IPS-15b (cell line): ENCODE measurements around the gene SDCBP2.

ENCODE experiments used
- H3K27me3 ChIP-seq: one replicate; pipeline ENCODE4 v1.6.1; 2013; ENCODE audit warnings: low read length; ENCODE audit not compliant: control insufficient read depth, insufficient read depth
- H3K36me3 ChIP-seq: one replicate; pipeline ENCODE4 v1.6.1; 2013; ENCODE audit warnings: low read length; ENCODE audit not compliant: control insufficient read depth, insufficient read depth
- H3K4me1 ChIP-seq: one replicate; pipeline ENCODE4 v1.6.1; 2013; ENCODE audit warnings: mild to moderate bottlenecking, low read length; ENCODE audit not compliant: control insufficient read depth, insufficient read depth
- H3K4me3 ChIP-seq: one replicate; pipeline ENCODE4 v1.5.1; 2013; ENCODE audit warnings: low read depth, low read length
- H3K9ac ChIP-seq: one replicate; pipeline ENCODE4 v1.6.1; 2013; ENCODE audit warnings: low read depth, mild to moderate bottlenecking, low read length
- H3K9me3 ChIP-seq: one replicate; pipeline ENCODE4 v1.6.1; 2013; ENCODE audit warnings: mild to moderate bottlenecking, low read length; ENCODE audit not compliant: control insufficient read depth, insufficient read depth

The SDCBP2 gene

DNA sequence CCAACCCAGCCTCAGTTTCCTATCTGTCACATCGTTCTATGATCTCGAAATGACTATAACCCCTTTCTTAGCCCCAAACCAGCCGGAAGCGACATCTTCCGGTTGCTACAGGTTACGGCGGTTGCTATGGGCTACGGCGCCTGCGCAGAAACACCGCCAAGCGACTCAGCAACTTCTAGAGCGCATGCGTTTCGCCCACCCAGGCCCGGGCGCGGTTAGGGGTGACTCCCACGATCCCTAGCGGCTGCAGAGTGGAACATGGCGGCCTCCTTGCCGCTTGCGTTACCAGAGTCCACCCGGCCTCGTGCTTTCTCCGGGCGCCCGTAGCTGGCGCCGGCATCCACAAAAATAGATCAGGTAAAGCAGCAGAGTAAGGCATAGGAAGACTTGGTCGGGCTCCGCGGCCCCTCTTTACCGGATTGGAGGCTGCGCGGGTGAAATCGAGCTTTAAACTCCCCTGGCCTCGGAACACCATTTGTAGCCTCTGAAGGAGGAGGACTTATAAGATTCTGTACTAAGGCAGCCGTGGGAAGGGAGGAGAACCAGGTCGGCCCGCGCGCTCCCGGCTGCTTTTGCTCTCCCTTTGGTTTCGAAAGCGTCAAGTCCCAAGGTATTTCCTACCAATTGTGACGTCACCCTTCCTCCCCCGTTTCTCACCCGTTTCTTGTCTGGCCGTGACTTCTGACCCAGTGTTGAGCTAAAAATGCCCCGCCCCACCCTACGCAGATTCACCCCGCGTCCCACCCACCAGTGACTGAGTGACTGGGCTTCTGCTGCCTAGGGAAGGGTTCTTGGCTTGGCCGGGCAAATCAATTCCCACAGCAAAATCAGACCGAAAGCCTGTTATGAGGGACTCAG, 3.5 kb downstream of the SDCBP2 start:
- Histone ChIP-seq H3K27me3 (no peaks in the 10 kb centered on the region), H3K9ac (peak overlapping the region; percentile 97), H3K36me3 (no peaks in the 10 kb centered on the region), H3K9me3 (no peaks in the 10 kb centered on the region), H3K4me3 (peak overlapping the region; percentile 98), H3K4me1 (peaks cover 10% of the 10 kb centered on the region)

GRCh38 chr20:1324598-1325172, 4.3 kb downstream of the SDCBP2 start:
- Histone ChIP-seq H3K9ac (no peak overlapping the region), H3K27me3 (no peaks in the 10 kb centered on the region)

DNA sequence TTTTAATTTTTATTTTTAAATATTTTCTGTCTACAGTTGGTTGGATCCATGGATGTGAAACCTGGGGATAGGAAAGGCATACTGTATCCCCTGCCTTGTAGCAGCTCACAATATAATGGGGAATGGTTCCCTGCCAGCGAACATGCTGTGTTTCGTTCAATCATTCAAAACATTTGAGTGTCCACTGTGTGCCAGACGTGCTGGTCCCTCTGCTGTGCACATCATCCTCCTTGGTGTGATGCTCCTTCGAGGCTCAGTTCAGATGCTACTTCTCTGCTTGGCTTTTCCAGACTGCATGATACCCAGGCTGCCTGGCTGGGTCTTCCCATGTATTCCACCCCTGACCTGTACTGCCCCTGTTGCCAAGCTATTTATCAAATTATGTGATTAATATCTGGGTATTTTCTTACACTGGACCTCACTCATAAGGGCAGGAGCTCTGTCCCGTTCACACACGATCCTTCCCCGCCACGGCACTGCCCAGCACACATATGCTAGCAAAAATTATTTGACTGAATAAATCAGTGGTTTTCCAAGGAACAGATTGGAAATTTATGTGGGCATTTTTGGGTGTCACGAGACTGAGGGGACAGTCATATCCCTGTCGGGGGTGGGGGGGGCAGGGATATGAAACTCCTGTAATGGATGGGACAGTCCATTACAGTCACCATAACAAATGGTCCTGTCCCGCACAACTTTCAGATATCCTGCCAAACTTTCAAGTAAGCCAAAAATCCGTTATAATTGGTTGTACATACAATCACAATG, 4.9 kb downstream of the SDCBP2 start:
- H3K9ac ChIP-seq: no peak overlapping the region
- no peaks in the 10 kb centered on the region for H3K36me3 ChIP-seq
- no peaks in the 10 kb centered on the region for H3K9me3 ChIP-seq
- no peak overlapping the region for H3K4me3 ChIP-seq
- no peaks in the 10 kb centered on the region for H3K27me3 ChIP-seq
- peaks cover 10% of the 10 kb centered on the region for H3K4me1 ChIP-seq

More at GRCh38 chr20:1324598-1325172, 4.3 kb downstream of the SDCBP2 start:
- Histone ChIP-seq H3K4me1 (peaks cover 10% of the 10 kb centered on the region), H3K9me3 (no peaks in the 10 kb centered on the region), H3K4me3 (peak overlapping the region; percentile 98), H3K36me3 (no peaks in the 10 kb centered on the region)

DNA sequence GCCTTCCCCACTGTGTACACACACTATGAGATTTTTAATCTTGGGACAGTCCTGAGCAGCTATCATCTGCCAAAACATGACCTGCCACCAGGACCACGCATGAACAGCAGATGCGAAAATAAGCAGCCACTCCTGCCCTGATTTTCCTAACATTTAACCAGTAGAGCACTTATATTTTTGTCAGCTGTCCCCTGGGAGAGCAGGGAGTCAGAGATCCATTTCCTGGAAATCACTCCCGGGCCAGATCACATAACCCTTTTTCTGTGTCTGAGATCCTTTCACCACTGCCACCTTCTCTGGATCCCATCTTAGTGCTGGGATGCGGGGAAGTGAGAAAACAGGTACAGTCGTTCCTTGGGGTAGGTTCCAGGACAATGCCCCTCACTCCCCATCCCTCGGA, 5.7 kb downstream of the SDCBP2 start:
- Histone ChIP-seq H3K9me3 (no peaks in the 10 kb centered on the region), H3K36me3 (no peaks in the 10 kb centered on the region), H3K9ac (no peak overlapping the region), H3K4me1 (peaks cover 10% of the 10 kb centered on the region), H3K27me3 (no peaks in the 10 kb centered on the region), H3K4me3 (no peak overlapping the region)

DNA sequence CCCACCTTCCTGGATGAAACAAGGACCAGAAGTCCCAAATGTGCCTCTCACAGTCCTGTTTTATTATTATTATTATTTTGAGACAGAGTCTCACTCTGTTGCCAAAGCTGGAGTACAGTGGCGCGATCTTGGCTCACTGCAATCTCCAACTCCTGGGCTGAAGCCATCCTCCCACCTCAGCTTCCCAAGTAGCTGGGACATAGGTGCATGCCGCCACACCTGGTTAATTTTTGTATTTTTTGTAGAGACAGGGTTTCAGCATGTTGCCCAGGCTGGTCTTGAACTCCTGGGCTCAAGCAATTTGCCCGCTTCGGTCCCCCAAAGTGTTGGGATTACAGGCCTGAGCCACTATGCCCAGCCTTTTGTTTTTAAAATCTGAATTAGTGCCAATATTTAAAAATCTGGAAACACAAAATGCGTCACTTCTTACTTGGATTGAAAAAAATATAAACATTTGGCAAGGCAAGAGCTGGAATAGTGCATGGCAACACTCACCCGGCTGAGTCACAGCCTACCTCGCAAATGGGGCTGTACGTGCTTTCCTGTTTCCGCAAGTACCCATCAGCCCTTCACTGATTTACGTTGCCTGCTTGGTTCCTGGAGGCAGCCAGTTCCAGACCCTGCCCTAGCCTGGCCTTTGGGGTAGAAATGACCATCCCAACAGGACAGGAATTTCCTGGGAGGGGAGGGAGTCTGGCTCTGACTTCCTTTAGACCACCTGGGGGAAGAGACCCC, 6.3 kb downstream of the SDCBP2 start:
- no peaks in the 10 kb centered on the region for H3K27me3 ChIP-seq
- H3K4me1 ChIP-seq: peaks cover 10% of the 10 kb centered on the region
- no peaks in the 10 kb centered on the region for H3K9me3 ChIP-seq
- no peak overlapping the region for H3K9ac ChIP-seq
- H3K36me3 ChIP-seq: no peaks in the 10 kb centered on the region
- H3K4me3 ChIP-seq: no peak overlapping the region

- Histone ChIP-seq H3K27me3 (no peaks in the 10 kb centered on the region), H3K9me3 (no peaks in the 10 kb centered on the region), H3K9ac (no peak overlapping the region), H3K4me3 (no peak overlapping the region), H3K36me3 (no peaks in the 10 kb centered on the region), H3K4me1 (peaks cover 6% of the 10 kb centered on the region)
Measured at GRCh38 chr20:1321654-1321939, 7.3 kb downstream of the SDCBP2 start.

DNA sequence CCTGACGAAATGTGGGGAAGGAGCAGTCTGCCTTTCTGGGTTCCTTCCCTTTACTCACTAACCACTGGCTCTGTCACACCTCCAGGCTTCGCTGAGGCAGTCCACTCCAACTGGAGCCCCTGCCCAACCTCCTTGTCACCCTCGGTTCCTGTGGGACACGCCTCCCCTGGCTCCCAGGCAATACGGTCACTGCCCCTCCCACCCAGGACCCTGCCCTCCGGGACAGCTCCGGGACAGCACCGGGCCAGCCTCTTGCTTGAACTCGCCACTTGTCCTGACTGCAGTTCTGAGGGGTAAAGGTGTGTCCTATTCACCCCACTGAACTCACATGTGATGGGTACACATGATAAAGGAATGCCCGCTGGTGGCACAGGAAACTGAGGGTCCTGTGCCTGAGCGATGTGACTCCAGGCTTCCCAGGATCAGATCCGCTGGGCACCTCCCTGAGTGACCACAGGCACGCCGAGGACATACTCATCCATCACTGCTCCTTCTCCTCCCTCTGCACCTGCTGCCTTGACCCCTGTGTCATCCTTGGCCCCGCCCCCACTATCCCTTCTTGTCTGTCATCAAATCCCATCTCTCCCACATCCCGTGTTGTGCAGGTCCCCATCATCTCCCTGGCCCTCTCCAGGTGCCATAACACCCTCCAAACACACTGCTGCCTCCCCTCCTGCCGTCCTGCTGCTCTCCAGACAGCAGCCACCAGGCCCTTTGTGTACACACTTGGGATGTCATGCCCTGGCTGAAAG, 7.9 kb downstream of the SDCBP2 start:
- Histone ChIP-seq H3K9ac (no peak overlapping the region), H3K36me3 (no peaks in the 10 kb centered on the region), H3K4me1 (peaks cover 1% of the 10 kb centered on the region), H3K4me3 (no peak overlapping the region), H3K27me3 (no peaks in the 10 kb centered on the region), H3K9me3 (no peaks in the 10 kb centered on the region)

DNA sequence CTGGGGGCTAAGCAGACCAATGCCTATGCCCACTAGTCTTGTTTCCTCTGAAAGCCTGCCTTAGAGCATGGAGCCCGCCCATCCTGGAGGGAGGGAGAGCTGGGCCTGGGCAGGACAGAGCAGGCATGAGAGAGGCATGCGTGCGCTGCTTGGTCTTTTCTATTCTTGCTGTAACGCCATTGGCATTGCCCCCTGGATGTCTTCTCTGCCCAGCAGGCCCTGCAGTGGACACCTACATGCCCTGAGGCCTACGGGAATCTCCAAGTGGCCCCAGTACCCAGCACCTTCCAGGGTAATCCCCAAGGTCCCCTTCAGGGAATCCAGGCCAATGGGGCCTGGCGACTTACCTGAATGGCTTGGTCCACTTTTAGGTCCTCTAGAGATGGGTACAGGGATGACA, 8.9 kb downstream of the SDCBP2 start:
- H3K27me3 ChIP-seq: no peaks in the 10 kb centered on the region
- H3K36me3 ChIP-seq: no peaks in the 10 kb centered on the region
- no peaks in the 10 kb centered on the region for H3K4me1 ChIP-seq
- no peaks in the 10 kb centered on the region for H3K9me3 ChIP-seq
- H3K9ac ChIP-seq: no peak overlapping the region
- no peak overlapping the region for H3K4me3 ChIP-seq

DNA sequence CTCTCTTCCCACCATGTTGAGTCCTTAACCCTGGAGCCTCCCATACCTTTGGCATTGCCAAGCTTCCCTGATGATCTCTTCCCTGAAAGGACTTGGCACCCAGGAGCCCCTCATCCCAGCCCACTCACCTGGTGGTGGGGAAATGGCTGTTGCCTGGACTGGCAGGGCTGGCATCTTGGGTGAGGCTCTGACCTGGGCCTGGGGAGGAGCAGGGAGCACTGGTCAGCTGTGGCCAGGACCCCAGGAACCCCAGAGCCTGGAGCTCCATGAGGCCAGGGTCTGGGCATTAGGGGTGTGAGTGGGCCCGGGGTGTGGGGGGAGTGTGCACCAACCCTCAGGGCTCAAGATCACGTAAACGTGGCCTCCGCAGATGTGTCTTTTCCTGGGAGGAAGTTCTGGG, 9.5 kb downstream of the SDCBP2 start:
- Histone ChIP-seq H3K4me3 (no peak overlapping the region), H3K9ac (no peak overlapping the region), H3K36me3 (no peaks in the 10 kb centered on the region), H3K9me3 (no peaks in the 10 kb centered on the region), H3K27me3 (no peaks in the 10 kb centered on the region), H3K4me1 (no peaks in the 10 kb centered on the region)

- Histone ChIP-seq H3K9me3 (no peaks in the 10 kb centered on the region), H3K27me3 (no peaks in the 10 kb centered on the region), H3K4me3 (no peak overlapping the region), H3K9ac (no peak overlapping the region), H3K36me3 (no peaks in the 10 kb centered on the region), H3K4me1 (no peaks in the 10 kb centered on the region)
Measured at GRCh38 chr20:1319051-1319450, 9.9 kb downstream of the SDCBP2 start.
